GM12872 (cell line): ENCODE measurements around the gene CD81.
A peak's percentile ranks its signal among the peaks of the same experiment; 100 is the strongest.

Source experiments
- TF ChIP-seq, protein P1 (sequence below): IDR thresholded peaks from 3 replicates; pipeline ENCODE4 v1.5.1; 2011; ENCODE audit warnings: low read depth, mild to moderate bottlenecking, low read length, moderate library complexity; ENCODE audit not compliant: insufficient read depth

Gene CD81

DNA sequence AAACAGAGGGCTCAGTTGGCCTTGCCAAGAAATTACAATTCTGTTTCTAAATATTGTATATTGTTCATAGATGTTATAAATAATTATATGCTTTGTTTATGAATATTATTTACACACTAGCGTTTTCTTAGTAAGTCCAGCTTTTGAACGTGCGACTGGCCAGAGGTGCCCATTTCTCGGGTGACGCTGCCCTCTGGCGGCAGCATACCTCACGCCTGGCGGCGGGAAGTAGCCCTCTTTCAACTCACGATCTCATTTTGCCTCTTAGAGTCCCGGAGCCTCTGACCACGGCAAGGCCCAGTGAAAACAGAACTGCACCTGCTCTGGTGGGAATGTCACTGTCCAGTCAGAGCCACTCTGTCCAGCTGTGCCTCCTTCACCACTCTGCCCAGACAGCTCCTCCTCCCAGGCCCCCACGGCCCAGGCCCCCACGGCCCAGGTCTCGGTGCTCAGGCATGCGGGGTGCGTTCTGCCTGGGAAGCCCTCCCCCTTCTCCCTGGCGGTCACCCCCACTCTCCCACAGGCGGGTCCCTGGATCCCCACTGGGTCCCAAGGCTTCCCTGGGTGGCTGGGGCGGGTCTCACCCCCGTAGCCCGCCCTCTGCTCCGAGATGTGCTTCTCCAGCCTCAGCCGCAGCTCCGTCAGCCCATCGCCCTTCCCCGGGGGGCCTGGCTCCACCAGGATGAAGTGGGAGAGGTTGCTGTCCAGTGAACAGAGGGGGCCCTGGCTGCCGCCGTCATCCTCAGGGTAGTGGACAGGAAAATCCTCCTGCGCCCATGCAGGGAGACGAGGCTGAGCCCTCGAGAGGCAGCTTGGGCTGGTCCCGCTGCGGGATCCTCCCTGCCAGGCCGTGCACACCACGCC is 42.8 kb downstream of the CD81 start:
- TF ChIP-seq, protein P1, sequence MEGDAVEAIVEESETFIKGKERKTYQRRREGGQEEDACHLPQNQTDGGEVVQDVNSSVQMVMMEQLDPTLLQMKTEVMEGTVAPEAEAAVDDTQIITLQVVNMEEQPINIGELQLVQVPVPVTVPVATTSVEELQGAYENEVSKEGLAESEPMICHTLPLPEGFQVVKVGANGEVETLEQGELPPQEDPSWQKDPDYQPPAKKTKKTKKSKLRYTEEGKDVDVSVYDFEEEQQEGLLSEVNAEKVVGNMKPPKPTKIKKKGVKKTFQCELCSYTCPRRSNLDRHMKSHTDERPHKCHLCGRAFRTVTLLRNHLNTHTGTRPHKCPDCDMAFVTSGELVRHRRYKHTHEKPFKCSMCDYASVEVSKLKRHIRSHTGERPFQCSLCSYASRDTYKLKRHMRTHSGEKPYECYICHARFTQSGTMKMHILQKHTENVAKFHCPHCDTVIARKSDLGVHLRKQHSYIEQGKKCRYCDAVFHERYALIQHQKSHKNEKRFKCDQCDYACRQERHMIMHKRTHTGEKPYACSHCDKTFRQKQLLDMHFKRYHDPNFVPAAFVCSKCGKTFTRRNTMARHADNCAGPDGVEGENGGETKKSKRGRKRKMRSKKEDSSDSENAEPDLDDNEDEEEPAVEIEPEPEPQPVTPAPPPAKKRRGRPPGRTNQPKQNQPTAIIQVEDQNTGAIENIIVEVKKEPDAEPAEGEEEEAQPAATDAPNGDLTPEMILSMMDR = peak; percentile 83

DNA sequence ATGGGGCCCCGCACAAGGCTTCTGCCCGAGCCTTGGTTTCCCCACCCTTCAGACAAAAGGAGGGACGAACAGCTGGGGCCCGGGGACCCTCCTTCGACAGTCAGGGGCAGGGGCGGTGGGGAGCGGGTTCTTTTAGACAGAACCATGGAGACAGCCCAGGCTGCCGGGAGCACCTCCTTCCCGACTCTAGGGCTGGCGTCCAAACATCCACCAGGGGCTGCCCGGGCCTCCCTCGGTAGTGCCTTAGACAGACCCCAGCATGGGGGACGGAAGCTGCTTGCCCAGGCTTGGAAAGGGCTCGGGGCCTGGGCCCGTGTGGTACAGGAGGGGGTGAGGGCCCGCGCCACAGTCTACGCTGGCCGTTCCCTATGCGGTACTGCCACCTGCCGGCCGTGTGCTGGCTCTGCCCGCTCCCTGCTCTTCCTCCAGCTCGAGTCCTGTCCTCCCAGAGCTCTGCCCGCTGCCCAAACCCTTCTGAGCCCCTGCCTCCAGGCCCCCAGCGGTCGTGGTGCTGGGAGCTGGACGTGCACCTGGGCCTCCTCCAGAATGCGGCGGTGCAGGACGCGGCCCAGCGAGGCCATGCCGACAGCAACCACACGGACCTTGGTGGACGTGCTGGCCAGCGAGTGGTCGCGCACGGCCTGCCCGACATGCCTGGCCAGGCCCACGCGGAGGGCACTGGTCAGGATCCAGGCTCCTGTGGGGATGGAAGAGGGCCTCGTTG is 43.6 kb downstream of the CD81 start:
- TF ChIP-seq, protein P1 = peak; percentile 90

DNA sequence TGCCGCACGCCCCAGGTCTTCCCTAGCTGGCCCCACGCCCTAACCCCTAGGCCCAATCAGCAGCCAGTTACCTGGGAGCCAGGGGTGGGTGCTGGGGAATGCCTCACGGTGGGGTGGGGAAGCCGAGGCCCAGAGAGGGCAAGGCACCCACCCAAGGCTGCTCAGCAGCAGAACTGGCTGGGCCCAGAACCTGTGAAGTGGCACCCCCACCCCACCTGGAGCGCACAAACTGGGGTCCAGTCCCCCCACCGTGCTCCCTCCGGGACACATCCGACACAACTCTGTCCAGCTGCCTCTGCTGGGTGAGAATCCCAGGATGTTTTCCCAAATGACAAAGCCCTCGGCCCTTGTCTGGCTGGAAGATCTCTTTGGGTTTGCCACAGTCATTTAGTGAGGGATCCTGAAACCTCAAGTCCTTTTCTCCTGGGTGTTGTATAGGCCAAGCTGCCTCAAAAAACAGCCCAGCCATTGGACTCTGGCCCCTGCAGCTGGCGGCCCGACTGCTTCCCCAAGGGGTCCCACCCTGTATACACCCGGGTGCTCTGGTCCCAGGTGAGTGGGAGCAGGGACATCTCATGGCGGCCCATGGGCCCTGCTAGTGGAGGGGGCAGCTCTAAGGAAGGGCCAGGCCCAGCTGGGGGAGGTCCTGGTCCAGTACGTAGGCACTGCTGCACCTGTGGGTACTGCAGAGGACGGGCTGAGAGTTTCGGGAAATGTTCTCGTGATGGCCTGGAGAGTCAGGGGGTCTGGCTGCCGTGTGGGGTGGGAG is 44.3 kb downstream of the CD81 start:
- TF ChIP-seq, protein P1 = no peak

DNA sequence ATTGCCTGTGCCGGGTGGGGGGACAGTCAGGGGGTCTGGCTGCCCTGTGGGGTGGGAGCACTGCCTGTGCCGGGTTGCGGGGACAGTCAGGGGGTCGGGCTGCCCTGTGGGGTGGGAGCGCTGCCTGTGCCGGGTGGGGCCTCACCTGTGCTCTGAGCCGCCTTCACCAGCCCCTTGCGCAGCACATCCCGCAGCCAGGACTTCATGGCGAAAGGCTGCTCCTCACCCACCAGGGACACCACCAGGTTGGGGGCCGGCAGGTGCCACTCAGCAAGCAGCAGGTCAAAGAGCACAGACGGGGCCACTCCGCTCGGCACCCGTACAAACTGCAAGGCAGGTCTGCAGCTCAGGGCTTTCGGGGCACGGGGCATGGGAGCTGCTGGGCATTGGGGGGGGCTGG is 44.9 kb downstream of the CD81 start:
- TF ChIP-seq, protein P1 = no peak

DNA sequence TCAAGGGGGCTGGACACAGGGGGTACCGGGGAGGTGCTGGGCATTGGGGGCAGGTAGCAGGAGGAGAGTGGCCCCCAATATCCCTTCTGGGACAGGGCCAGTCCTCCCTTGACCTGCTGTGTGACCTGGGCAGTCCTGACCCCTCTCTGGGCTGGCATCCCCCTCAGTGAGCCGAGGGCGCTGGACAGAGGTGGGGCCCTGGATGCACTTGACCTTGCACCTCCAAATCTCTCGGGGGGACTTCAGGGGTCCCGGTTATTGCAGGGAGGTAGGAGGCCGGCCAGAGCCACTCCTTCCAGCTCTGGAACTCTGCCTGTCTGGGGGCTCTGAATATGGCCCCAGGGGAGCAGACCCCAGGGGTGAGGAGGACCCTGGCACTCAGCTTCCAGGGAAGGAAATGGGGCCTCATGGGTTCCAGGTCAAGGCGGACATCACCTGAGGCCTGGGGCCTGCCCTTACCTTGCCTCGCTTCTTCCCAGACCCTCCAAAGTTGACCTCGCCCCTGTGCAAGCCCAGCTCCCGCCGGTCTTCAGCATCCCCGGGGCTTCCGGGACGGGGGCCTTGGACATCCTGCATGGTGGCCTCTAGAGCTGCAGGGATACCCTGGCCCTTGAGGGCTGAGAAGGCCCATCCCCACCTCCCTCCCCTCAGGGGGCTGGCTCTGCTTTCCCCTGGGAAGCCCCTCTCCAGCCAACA is 45.5 kb downstream of the CD81 start:
- TF ChIP-seq, protein P1 = no peak

DNA sequence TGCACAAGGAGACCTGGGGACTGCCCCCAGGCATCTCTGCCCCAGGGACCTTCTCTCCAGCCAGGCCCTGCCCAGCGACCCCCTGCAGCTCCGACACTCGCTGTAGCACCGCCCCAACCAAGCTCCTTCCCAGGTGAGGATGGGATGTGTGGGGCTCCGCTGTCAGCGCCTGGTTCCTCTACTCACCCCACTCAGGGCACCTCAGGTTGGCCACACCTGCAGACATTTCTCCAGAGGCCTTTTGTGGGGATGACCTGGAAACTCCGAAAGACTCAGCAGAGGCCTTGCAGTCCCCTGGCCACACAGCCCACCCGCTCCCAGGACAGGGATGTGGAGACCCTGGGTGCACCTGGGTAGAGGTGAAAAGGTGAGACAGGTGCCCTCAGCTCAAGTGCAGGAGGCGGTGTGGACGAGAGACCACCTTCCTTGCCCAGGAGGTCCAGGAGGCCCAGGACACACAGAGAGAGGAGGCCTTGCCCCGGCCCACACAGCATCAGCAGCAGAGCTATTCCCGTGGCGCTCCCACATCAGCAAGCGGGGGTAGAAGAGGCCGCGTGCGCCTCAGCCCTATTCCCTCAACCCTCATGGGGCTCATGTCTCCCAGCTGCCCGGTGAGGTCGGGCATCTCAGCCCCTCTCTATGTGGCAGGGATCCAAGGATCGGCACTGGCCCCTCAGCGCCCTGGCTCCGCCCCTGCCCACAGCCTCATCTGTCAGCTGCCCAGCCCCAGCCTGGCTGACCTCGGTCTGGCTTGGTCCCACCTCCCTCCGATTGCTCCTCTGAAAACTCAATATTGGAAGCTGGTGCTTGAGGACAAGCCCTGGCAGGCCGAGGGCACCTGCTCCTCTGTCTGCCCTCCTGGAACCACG is 46.3 kb downstream of the CD81 start:
- TF ChIP-seq, protein P1 = no peak
